H9 (cell line): ENCODE measurements around the gene CLMN. TPM values are rescaled to one million over a fixed set of nuclear protein-coding genes. Genes with fewer than 3 reads are reported as not detected.

ENCODE experiments used
- DNase-seq: peaks from one replicate; pipeline ENCODE4 v3.0.0-alpha.2; 2017
- H2AFZ ChIP-seq: one replicate; pipeline ENCODE4 v1.6.1; 2013; ENCODE audit warnings: mild to moderate bottlenecking, low read length, control low read depth, moderate library complexity
- H2AK5ac ChIP-seq: 2 replicates; pipeline ENCODE4 v1.6.1; 2013; ENCODE audit warnings: low read length, control low read depth, mixed read lengths; ENCODE audit not compliant: insufficient read length
- H2BK120ac ChIP-seq: one replicate; pipeline ENCODE4 v1.6.1; 2013; ENCODE audit warnings: low read depth, mild to moderate bottlenecking, low read length, control low read depth, inconsistent platforms; ENCODE audit not compliant: poor library complexity, severe bottlenecking
- H2BK12ac ChIP-seq: 2 replicates; pipeline ENCODE4 v1.6.1; 2013; ENCODE audit warnings: low read length, control low read depth, mixed read lengths, low read depth; ENCODE audit not compliant: insufficient read length
- H2BK15ac ChIP-seq: 2 replicates; pipeline ENCODE4 v1.6.1; 2013; ENCODE audit warnings: low read depth, low read length, control low read depth
- H2BK20ac ChIP-seq: one replicate; pipeline ENCODE4 v1.6.1; 2013; ENCODE audit warnings: low read depth, mild to moderate bottlenecking, low read length, control low read depth, inconsistent platforms; ENCODE audit not compliant: poor library complexity, severe bottlenecking
- H2BK5ac ChIP-seq: 2 replicates; pipeline ENCODE4 v1.6.1; 2013; ENCODE audit warnings: low read length, control low read depth, mixed read lengths; ENCODE audit not compliant: insufficient read length
- H3K14ac ChIP-seq: 2 replicates; pipeline ENCODE4 v1.6.1; 2013; ENCODE audit warnings: low read length, control low read depth; ENCODE audit not compliant: insufficient read depth
- H3K18ac ChIP-seq: 2 replicates; pipeline ENCODE4 v1.6.1; 2013; ENCODE audit warnings: low read depth, mild to moderate bottlenecking, mixed read lengths, low read length, control low read depth; ENCODE audit not compliant: insufficient read length
- H3K23ac ChIP-seq: 2 replicates; pipeline ENCODE4 v1.6.1; 2013; ENCODE audit warnings: low read length, control low read depth, mixed read lengths, low read depth; ENCODE audit not compliant: insufficient read length
- H3K23me2 ChIP-seq: 2 replicates; pipeline ENCODE4 v1.6.1; 2013; ENCODE audit warnings: low read depth, mild to moderate bottlenecking, mixed read lengths, low read length, control low read depth; ENCODE audit not compliant: insufficient read length, poor library complexity, severe bottlenecking
- H3K27ac ChIP-seq: 2 replicates; pipeline ENCODE4 v1.5.1; 2013; ENCODE audit warnings: low read length, control low read depth, mixed read lengths, low read depth; ENCODE audit not compliant: insufficient read length
- H3K27me3 ChIP-seq: 2 replicates; pipeline ENCODE4 v1.6.1; 2013; ENCODE audit warnings: low read length, control low read depth, inconsistent platforms; ENCODE audit not compliant: insufficient read depth
- H3K4ac ChIP-seq: 2 replicates; pipeline ENCODE4 v1.6.1; 2013; ENCODE audit warnings: low read depth, mild to moderate bottlenecking, control low read depth, inconsistent platforms, low read length, moderate library complexity
- H3K4me1 ChIP-seq: 2 replicates; pipeline ENCODE4 v1.6.1; 2013; ENCODE audit warnings: low read length, control low read depth, inconsistent platforms; ENCODE audit not compliant: insufficient read depth
- H3K4me2 ChIP-seq: 2 replicates; pipeline ENCODE4 v1.6.1; 2013; ENCODE audit warnings: low read length, control low read depth, mixed read lengths; ENCODE audit not compliant: insufficient read length, insufficient read depth
- H3K56ac ChIP-seq: 2 replicates; pipeline ENCODE4 v1.6.1; 2013; ENCODE audit warnings: low read depth, mild to moderate bottlenecking, mixed read lengths, low read length, control low read depth; ENCODE audit not compliant: insufficient read length
- H3K79me1 ChIP-seq: 2 replicates; pipeline ENCODE4 v1.6.1; 2013; ENCODE audit warnings: low read depth, mild to moderate bottlenecking, moderate library complexity, low read length, control low read depth, inconsistent platforms; ENCODE audit not compliant: insufficient read depth, poor library complexity, severe bottlenecking
- H3K79me2 ChIP-seq: 2 replicates; pipeline ENCODE4 v1.6.1; 2013; ENCODE audit warnings: low read length, control low read depth, inconsistent platforms; ENCODE audit not compliant: insufficient read depth
- H3K9ac ChIP-seq: 2 replicates; pipeline ENCODE4 v1.6.1; 2013; ENCODE audit warnings: low read length, control low read depth, mixed read lengths; ENCODE audit not compliant: insufficient read length; ENCODE audit errors: extremely low read depth
- H3K9me3 ChIP-seq: one replicate; pipeline ENCODE4 v1.6.1; 2013; ENCODE audit warnings: low read depth, low read length, inconsistent platforms; ENCODE audit not compliant: control insufficient read depth
- H3T11ph ChIP-seq: one replicate; pipeline ENCODE4 v1.6.1; 2013; ENCODE audit warnings: mild to moderate bottlenecking, low read length, control low read depth, inconsistent platforms
- H4K20me1 ChIP-seq: one replicate; pipeline ENCODE4 v1.6.1; 2013; ENCODE audit not compliant: control insufficient read depth, insufficient read length, insufficient read depth
- H4K5ac ChIP-seq: 2 replicates; pipeline ENCODE4 v1.6.1; 2013; ENCODE audit warnings: low read depth, mild to moderate bottlenecking, mixed read lengths, low read length, control low read depth; ENCODE audit not compliant: insufficient read length
- H4K8ac ChIP-seq: replicated peaks from 2 replicates; pipeline ENCODE4 v1.6.1; 2013; ENCODE audit warnings: low read length, control low read depth, mixed read lengths, low read depth; ENCODE audit not compliant: insufficient read length
- H4K91ac ChIP-seq: 2 replicates; pipeline ENCODE4 v1.6.1; 2013; ENCODE audit warnings: low read depth, mild to moderate bottlenecking, moderate library complexity, mixed read lengths, low read length, control low read depth; ENCODE audit not compliant: insufficient read length
- H3K27ac Mint-ChIP-seq, 3 experiments: 2 replicates in 2 of 3; 3 replicates in 1 of 3; pipeline ENCODE4 v1.8.0; 2020 to 2021; ENCODE audit warnings: mixed read lengths in 3 of 3, mild to moderate bottlenecking in 1 of 3, moderate library complexity in 1 of 3
- H3K27me3 Mint-ChIP-seq: 2 replicates; pipeline ENCODE4 v1.8.0; 2021; ENCODE audit warnings: low read depth, mild to moderate bottlenecking, moderate library complexity, mixed read lengths
- H3K36me3 Mint-ChIP-seq, 3 experiments: 2 replicates in 2 of 3; 3 replicates in 1 of 3; pipeline ENCODE4 v1.8.0; 2020 to 2021; ENCODE audit warnings: low read depth in 3 of 3, mixed read lengths in 3 of 3; ENCODE audit not compliant: insufficient read depth in 1 of 3
- H3K4me1 Mint-ChIP-seq, 2 experiments: 2 replicates each; pipeline ENCODE4 v1.8.0; 2020; ENCODE audit warnings: mixed read lengths in 2 of 2
- H3K4me3 Mint-ChIP-seq, 2 experiments: 2 replicates in 1 of 2; 3 replicates in 1 of 2; pipeline ENCODE4 v1.8.0; 2020 to 2021; ENCODE audit warnings: mild to moderate bottlenecking in 2 of 2, mixed read lengths in 2 of 2, moderate library complexity in 1 of 2
- H3K9me3 Mint-ChIP-seq, 2 experiments: 2 replicates in 1 of 2; 3 replicates in 1 of 2; pipeline ENCODE4 v1.8.0; 2020; ENCODE audit warnings: mild to moderate bottlenecking in 2 of 2, mixed read lengths in 2 of 2, moderate library complexity in 1 of 2
- CTCF ChIP-seq: fragments of 200-600 bp; sonication (generic); conservative IDR thresholded peaks from 3 replicates; pipeline ENCODE4 v1.8.0; 2021; ENCODE audit warnings: antibody characterized with exemption, mild to moderate bottlenecking
- WGBS: extraction: QIAGEN DNeasy Blood & Tissue Kit; methylation state at CpG from one replicate; pipeline ENCODE4 v1.1.7; 2013; ENCODE audit warnings: missing lambda C conversion rate, low lambda C conversion rate, mixed read lengths; ENCODE audit not compliant: insufficient read length; ENCODE audit errors: extremely low coverage; 5-methylcytosine and 5-hydroxymethylcytosine counted together
- total RNA-seq: library from RNA; stranded (reverse); gene quantifications from 2 replicates; pipeline ENCODE4 v1.2.1, GENCODE V29; 2021

Gene CLMN
- total RNA-seq, 1 experiment from 2014 or later: 7.6 TPM

GRCh38 chr14:95321693-95322455, 2.2 kb upstream of the CLMN start:
- Histone ChIP-seq H3K27me3 (peaks cover 5% of the 10 kb centered on the region; the same call in 1 of the 2 replicates), H3K9ac (no peak overlapping the region), H3K79me1 (no peaks in the 10 kb centered on the region), H3K4ac (no peak overlapping the region), H3K9me3 (no peaks in the 10 kb centered on the region), H2BK120ac (no peak overlapping the region), H3K4me1 (no peaks in the 10 kb centered on the region), H3K23ac (no peak overlapping the region), H2BK20ac (no peak overlapping the region), H3K27ac (no peak overlapping the region), H4K5ac (no peak overlapping the region), H2AK5ac (no peak overlapping the region), H2AFZ (no peak overlapping the region), H4K20me1 (no peaks in the 10 kb centered on the region), H3T11ph (no peak overlapping the region), H2BK15ac (no peak overlapping the region), H3K56ac (no peak overlapping the region), H3K18ac (no peak overlapping the region), H3K14ac (no peak overlapping the region), H3K23me2 (peaks cover 3% of the 10 kb centered on the region), H4K91ac (no peak overlapping the region), H3K79me2 (no peaks in the 10 kb centered on the region), H2BK12ac (no peak overlapping the region), H2BK5ac (no peak overlapping the region), H3K4me2 (no peak overlapping the region), H4K8ac (no peak overlapping the region)
- WGBS: no CpG with 5 or more reads among the region's 5 CpGs
- Mint-ChIP-seq H3K4me3 (no peak overlapping the region), H3K9me3 (no peaks in the 10 kb centered on the region; a peak in 2 of 5 replicates), H3K27me3 (peaks cover 62% of the 10 kb centered on the region), H3K27ac (no peak overlapping the region), H3K4me1 (peaks cover 19 to 22% of the 10 kb centered on the region in 2 experiments), H3K36me3 (peaks cover 0 to 4% (median 0%) of the 10 kb centered on the region in 3 experiments; a peak in 1 of 7 replicates)
- DNase-seq: no peak
- TF ChIP-seq CTCF: no peak
